DND-41 (cell line): ENCODE results near the gene SEPTIN3.

Experiments
- CTCF ChIP-seq: IDR thresholded peaks from 2 replicates; pipeline ENCODE4 v1.5.1; 2012; ENCODE audit warnings: borderline replicate concordance, low read length, moderate library complexity, mild to moderate bottlenecking; ENCODE audit not compliant: poor library complexity, severe bottlenecking; ENCODE audit errors: extremely low read depth
- EZH2 ChIP-seq: IDR thresholded peaks from 3 replicates; pipeline ENCODE4 v1.6.1; 2012; ENCODE audit warnings: borderline replicate concordance, low read depth, mild to moderate bottlenecking, moderate library complexity, low read length, inconsistent platforms; ENCODE audit not compliant: severe bottlenecking

GRCh38 chr22:41940832-41941765 lies 28.1 kb upstream of the SEPTIN3 start:
- peak; percentile 97 for TF ChIP-seq CTCF
- TF ChIP-seq EZH2 = no peak
